Muscle of leg (tissue), 16 donors: ENCODE results near the gene RCOR3. TPM values are rescaled to one million over a fixed set of nuclear protein-coding genes. Genes with fewer than 3 reads are reported as not detected.
"Not testable (repeated sequence)": the region's sequence is repeated elsewhere in the genome, so short reads cannot be mapped to it uniquely, and the experiment has no call there.

Experiments
- DNase-seq: peaks from one replicate; pipeline ENCODE4 v3.0.0; 2013
- H3K27ac ChIP-seq: one replicate; pipeline ENCODE4 v1.5.1; 2013; ENCODE audit warnings: mild to moderate bottlenecking, low read length, control low read depth
- H3K27me3 ChIP-seq: one replicate; pipeline ENCODE4 v1.6.1; 2013; ENCODE audit warnings: low read length; ENCODE audit not compliant: control insufficient read depth, insufficient read depth
- H3K36me3 ChIP-seq: one replicate; pipeline ENCODE4 v1.6.1; 2013; ENCODE audit warnings: low read length; ENCODE audit not compliant: control insufficient read depth, insufficient read depth
- H3K4me1 ChIP-seq: one replicate; pipeline ENCODE4 v1.6.1; 2013; ENCODE audit warnings: low read length; ENCODE audit not compliant: control insufficient read depth, insufficient read depth
- H3K4me3 ChIP-seq: one replicate; pipeline ENCODE4 v1.5.1; 2013; ENCODE audit warnings: low read length, control low read depth
- H3K9me3 ChIP-seq: replicated peaks from 2 replicates; pipeline ENCODE4 v1.6.1; 2013; ENCODE audit warnings: low read depth, low read length; ENCODE audit not compliant: control insufficient read depth
- WGBS: methylation state at CpG from one replicate; pipeline ENCODE4 v1.1.5; 2013; ENCODE audit warnings: missing lambda C conversion rate; ENCODE audit not compliant: insufficient coverage; 5-methylcytosine and 5-hydroxymethylcytosine counted together
- long read RNA-seq, 11 donors: transcript quantifications; one replicate each; lab custom pipeline, GENCODE V29; 2026
- polyA plus RNA-seq, 8 donors: library from polyadenylated mRNA; unstranded; fragments of 120-200 nt; gene quantifications; one replicate each; pipeline versions ENCODE4 v1.2.1 to v1.2.3, GENCODE V29; 2013; ENCODE audit warnings: inconsistent platforms in 1 of 8, low replicate concordance in 1 of 8; ENCODE audit not compliant: insufficient read length in 8 of 8, insufficient read depth in 1 of 8
- total RNA-seq: library from RNA; stranded (reverse); fragments of 120-200 nt; gene quantifications from one replicate; pipeline ENCODE4 v1.2.4, GENCODE V29; 2013

Gene RCOR3
- 24.6 TPM for total RNA-seq
- polyA plus RNA-seq = 10 to 100 TPM; 36.6 to 49.5 (median 41.9) TPM
- long read RNA-seq, donor 1, full-length matches to known transcripts = 3 of 3 reads
- long read RNA-seq, donor 1, partial matches to known transcripts = 0 of 3 reads
- long read RNA-seq, donor 1, other reads (novel, unspliced or antisense) = 0 of 3 reads
- long read RNA-seq, donor 2 = 0 reads
- long read RNA-seq, donor 3, transcript RCOR3-203 (12 exons, 2,041 nt) = major isoform, 5 of 8 reads
- long read RNA-seq, donor 3, partial matches to known transcripts = 0 of 8 reads
- long read RNA-seq, donor 3, other reads (novel, unspliced or antisense) = 0 of 8 reads
- long read RNA-seq, donor 4, partial matches to known transcripts = 0 of 1 reads
- long read RNA-seq, donor 4, other reads (novel, unspliced or antisense) = 0 of 1 reads
- long read RNA-seq, donor 5, full-length matches to known transcripts = 8 of 19 reads
- long read RNA-seq, donor 5, partial matches to known transcripts = 11 of 19 reads
- long read RNA-seq, donor 5, other reads (novel, unspliced or antisense) = 0 of 19 reads
- long read RNA-seq, donor 6, partial matches to known transcripts = 5 of 12 reads
- long read RNA-seq, donor 6, other reads (novel, unspliced or antisense) = 0 of 12 reads
- long read RNA-seq, donor 7, full-length matches to known transcripts = 4 of 27 reads
- long read RNA-seq, donor 7, partial matches to known transcripts = 23 of 27 reads
- long read RNA-seq, donor 7, other reads (novel, unspliced or antisense) = 0 of 27 reads
- long read RNA-seq, donor 8, partial matches to known transcripts = 0 of 1 reads
- long read RNA-seq, donor 8, other reads (novel, unspliced or antisense) = 0 of 1 reads
- long read RNA-seq, donor 9, full-length matches to known transcripts = 5 of 5 reads
- long read RNA-seq, donor 9, partial matches to known transcripts = 0 of 5 reads
- long read RNA-seq, donor 9, other reads (novel, unspliced or antisense) = 0 of 5 reads
- long read RNA-seq, donor 10, full-length matches to known transcripts = 5 of 5 reads
- long read RNA-seq, donor 10, partial matches to known transcripts = 0 of 5 reads
- long read RNA-seq, donor 10, other reads (novel, unspliced or antisense) = 0 of 5 reads
- long read RNA-seq, donor 11, full-length matches to known transcripts = 1 of 1 reads
- long read RNA-seq, donor 11, partial matches to known transcripts = 0 of 1 reads
- long read RNA-seq, donor 11, other reads (novel, unspliced or antisense) = 0 of 1 reads

- WGBS = under 1% methylated on average over 60 of the region's 97 CpGs
- no peaks in the 10 kb centered on the region for H3K9me3 ChIP-seq
- peak within 1 kb of the TSS; percentile 98 for H3K4me3 ChIP-seq
- peaks cover 9% of the 10 kb centered on the region for H3K4me1 ChIP-seq
- no peaks in the 10 kb centered on the region for H3K27me3 ChIP-seq
- peak; percentile 98 for DNase-seq
- H3K27ac ChIP-seq = peak within 1 kb of the TSS; percentile 99
- H3K36me3 ChIP-seq = peaks cover 2% of the 10 kb centered on the region
Observed at GRCh38 chr1:211258756-211259637, at the start of gene RCOR3. Gene RCOR3 (plus strand): TSS chr1:211259366. CDS start chr1:211259561, 195 bp downstream.

GRCh38 chr1:211210052-211210451, 49.1 kb upstream of the RCOR3 start:
- Histone ChIP-seq H3K4me3 (no peak overlapping the region), H3K36me3 (no peaks in the 10 kb centered on the region), H3K27ac (no peak overlapping the region), H3K4me1 (no peaks in the 10 kb centered on the region), H3K27me3 (no peaks in the 10 kb centered on the region), H3K9me3 (no peaks in the 10 kb centered on the region)
- no peak for DNase-seq
- WGBS = no CpG with 5 or more reads among the region's 5 CpGs

- H3K36me3 ChIP-seq = no peaks in the 10 kb centered on the region
- H3K27me3 ChIP-seq = no peaks in the 10 kb centered on the region
- H3K9me3 ChIP-seq = no peaks in the 10 kb centered on the region
- DNase-seq = no peak
- H3K4me1 ChIP-seq = no peaks in the 10 kb centered on the region
- 96% methylated on average over 3 of the region's 6 CpGs for WGBS
- no peak overlapping the region for H3K27ac ChIP-seq
- no peak overlapping the region for H3K4me3 ChIP-seq
Observed at GRCh38 chr1:211210965-211211364, 48.2 kb upstream of the RCOR3 start.

- DNase-seq = no peak
- WGBS = 85% methylated on average over 2 of the region's 2 CpGs
- Histone ChIP-seq H3K9me3 (no peaks in the 10 kb centered on the region), H3K27me3 (no peaks in the 10 kb centered on the region), H3K27ac (no peak overlapping the region), H3K36me3 (no peaks in the 10 kb centered on the region), H3K4me1 (no peaks in the 10 kb centered on the region), H3K4me3 (no peak overlapping the region)
Observed at GRCh38 chr1:211213702-211214101, 45.5 kb upstream of the RCOR3 start.

- no peak overlapping the region for H3K27ac ChIP-seq
- H3K27me3 ChIP-seq = no peaks in the 10 kb centered on the region
- H3K4me3 ChIP-seq = no peak overlapping the region
- 100% methylated on average over 1 of the region's 1 CpG for WGBS
- H3K9me3 ChIP-seq = no peaks in the 10 kb centered on the region
- H3K36me3 ChIP-seq = no peaks in the 10 kb centered on the region
- H3K4me1 ChIP-seq = no peaks in the 10 kb centered on the region
- no peak for DNase-seq
Observed at GRCh38 chr1:211215577-211215976, 43.6 kb upstream of the RCOR3 start.

GRCh38 chr1:211217392-211217791, 41.8 kb upstream of the RCOR3 start:
- H3K4me1 ChIP-seq = no peaks in the 10 kb centered on the region
- no CpG with 5 or more reads among the region's 1 CpG for WGBS
- no peak overlapping the region for H3K4me3 ChIP-seq
- DNase-seq = no peak
- no peaks in the 10 kb centered on the region for H3K9me3 ChIP-seq
- H3K27me3 ChIP-seq = no peaks in the 10 kb centered on the region
- H3K36me3 ChIP-seq = no peaks in the 10 kb centered on the region
- no peak overlapping the region for H3K27ac ChIP-seq

GRCh38 chr1:211222469-211223234, 36.5 kb upstream of the RCOR3 start:
- H3K4me1 ChIP-seq, H3K36me3 ChIP-seq, DNase-seq, H3K27ac ChIP-seq, H3K27me3 ChIP-seq, H3K9me3 ChIP-seq, H3K4me3 ChIP-seq: not testable (repeated sequence)
- WGBS = 75% methylated on average over 5 of the region's 9 CpGs

- H3K9me3 ChIP-seq = not testable (repeated sequence)
- 78% methylated on average over 7 of the region's 13 CpGs for WGBS
Observed at GRCh38 chr1:211228573-211229364, 30.4 kb upstream of the RCOR3 start.

More at GRCh38 chr1:211228573-211229364, 30.4 kb upstream of the RCOR3 start:
- not testable (repeated sequence) for H3K4me3 ChIP-seq, H3K27me3 ChIP-seq, H3K27ac ChIP-seq, H3K36me3 ChIP-seq, H3K4me1 ChIP-seq, DNase-seq
